Tibial nerve (tissue), 3 donors: ENCODE data around the gene IFFO2.

Source experiments
- CTCF ChIP-seq, 5 experiments: fragments of 200-600 bp in 3 of 5; fragments of 450-650 bp in 2 of 5; sonication (generic) in 3 of 5; IDR thresholded peaks; one replicate each; pipeline ENCODE4 v1.5.1; 2016 to 2019; ENCODE audit warnings: antibody characterized with exemption in 5 of 5, mild to moderate bottlenecking in 3 of 5, moderate library complexity in 2 of 5
- POLR2A ChIP-seq, 2 donors: fragments of 450-650 bp; IDR thresholded peaks; one replicate each; pipeline ENCODE4 v1.6.1; 2017; ENCODE audit warnings: antibody characterized with exemption in 2 of 2, mild to moderate bottlenecking in 2 of 2, moderate library complexity in 2 of 2

GRCh38 chr1:18908911-18909771 is 47.3 kb downstream of the IFFO2 start:
- TF ChIP-seq CTCF (IDR thresholded peaks at IDR 0.05): no peak
- no peak for TF ChIP-seq POLR2A (IDR thresholded peaks at IDR 0.05)
